GM21576 (cell line): ENCODE results near the gene MAP3K12.
"Not testable (repeated sequence)": the region's sequence is repeated elsewhere in the genome, so short reads cannot be mapped to it uniquely, and the experiment has no call there.

Experiments
- ATAC-seq: cut with Tn5 transposase; IDR thresholded peaks from one replicate; pipeline ENCODE4 v1.9.1; 2021; ENCODE audit warnings: mild to moderate bottlenecking, moderate library complexity; ENCODE audit not compliant: unreplicated experiment

The MAP3K12 gene, protein sequence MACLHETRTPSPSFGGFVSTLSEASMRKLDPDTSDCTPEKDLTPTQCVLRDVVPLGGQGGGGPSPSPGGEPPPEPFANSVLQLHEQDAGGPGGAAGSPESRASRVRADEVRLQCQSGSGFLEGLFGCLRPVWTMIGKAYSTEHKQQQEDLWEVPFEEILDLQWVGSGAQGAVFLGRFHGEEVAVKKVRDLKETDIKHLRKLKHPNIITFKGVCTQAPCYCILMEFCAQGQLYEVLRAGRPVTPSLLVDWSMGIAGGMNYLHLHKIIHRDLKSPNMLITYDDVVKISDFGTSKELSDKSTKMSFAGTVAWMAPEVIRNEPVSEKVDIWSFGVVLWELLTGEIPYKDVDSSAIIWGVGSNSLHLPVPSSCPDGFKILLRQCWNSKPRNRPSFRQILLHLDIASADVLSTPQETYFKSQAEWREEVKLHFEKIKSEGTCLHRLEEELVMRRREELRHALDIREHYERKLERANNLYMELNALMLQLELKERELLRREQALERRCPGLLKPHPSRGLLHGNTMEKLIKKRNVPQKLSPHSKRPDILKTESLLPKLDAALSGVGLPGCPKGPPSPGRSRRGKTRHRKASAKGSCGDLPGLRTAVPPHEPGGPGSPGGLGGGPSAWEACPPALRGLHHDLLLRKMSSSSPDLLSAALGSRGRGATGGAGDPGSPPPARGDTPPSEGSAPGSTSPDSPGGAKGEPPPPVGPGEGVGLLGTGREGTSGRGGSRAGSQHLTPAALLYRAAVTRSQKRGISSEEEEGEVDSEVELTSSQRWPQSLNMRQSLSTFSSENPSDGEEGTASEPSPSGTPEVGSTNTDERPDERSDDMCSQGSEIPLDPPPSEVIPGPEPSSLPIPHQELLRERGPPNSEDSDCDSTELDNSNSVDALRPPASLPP

DNA sequence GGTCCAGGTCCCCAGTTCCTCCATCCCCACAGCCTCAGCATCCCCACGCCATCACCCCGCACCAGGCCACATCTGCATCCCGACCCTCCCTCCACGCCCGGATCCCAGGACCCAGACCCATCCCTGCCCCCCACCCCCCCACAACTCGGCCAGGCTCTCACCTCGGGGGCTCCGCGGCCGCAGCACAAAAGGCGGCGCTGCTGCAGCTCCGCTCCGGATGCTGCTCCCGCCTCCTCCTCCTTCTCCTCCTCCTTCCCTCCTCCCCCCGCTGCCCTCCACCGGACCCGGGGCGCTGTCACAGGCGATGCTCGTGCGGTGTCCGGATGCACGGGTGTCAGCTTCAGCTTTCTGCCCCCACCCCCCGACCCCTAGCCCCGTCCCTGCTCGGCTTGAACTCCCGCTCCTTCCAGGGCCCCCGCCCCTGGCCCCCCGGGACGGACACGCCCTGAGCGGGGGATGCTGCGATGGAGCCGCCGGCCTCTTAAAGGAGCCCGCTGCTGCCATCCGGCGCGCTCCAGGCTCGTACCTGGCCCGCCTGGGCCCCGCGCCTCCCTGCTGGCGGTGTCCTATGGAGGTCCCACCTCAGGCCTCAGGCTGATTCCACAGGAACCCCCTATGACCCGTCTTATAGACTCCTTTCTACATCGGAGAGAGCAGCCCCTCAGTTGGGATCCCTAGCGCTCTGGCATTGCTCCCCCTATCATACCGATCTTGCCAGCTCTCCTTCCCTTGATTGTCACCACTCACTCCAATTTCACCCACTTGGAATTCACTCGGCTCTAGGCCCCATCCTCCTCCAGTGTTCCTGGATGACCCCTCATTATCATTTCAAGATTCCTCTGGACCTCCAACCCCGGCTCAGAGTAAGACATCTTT, at the start of gene MAP3K12:
TSS of gene MAP3K12 (minus strand) at position 193 of the 876 bp plus-strand sequence. CDS start 12,067 bp downstream, outside the sequence.
- ATAC-seq, result no peak

DNA sequence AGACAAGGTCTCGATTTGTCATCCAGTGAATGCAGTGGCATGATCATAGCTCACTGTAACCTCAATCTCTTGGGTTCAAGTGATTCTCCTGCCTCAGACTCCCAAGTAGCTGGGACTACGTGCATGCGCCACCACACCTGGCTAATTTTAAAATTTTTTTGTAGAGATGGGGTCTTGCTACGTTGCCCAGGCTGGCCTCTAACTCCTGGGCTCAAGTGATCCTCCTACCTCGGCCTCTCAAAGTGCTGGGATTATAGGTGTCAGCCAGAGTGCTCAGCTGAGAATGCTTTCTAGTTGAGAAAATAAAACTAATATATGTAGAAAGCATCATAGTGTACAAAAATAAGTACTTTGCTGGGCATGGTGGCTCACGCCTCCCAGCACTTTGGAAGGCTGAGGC, 49.1 kb upstream of the MAP3K12 start:
- not testable (repeated sequence) for ATAC-seq

DNA sequence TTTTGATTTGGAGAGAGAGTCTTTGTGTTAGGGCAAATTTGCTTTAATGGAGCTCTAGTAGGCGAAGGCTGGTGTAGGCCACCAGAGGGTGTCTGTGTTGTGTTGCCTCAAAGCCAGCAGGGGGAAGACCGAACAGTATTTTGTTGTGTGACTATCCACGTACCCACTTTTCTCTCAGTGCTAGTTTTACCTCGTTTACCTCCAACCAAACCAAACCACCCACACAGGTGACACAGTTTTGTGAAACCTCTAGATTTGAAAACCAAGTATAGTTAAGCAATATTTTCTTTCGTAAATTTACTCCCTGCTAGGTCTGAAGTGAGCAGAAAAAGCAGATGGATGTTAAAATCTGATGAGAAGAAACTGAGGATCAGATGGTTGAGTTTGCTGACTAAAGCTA, 44.3 kb upstream of the MAP3K12 start:
- no peak for ATAC-seq

DNA sequence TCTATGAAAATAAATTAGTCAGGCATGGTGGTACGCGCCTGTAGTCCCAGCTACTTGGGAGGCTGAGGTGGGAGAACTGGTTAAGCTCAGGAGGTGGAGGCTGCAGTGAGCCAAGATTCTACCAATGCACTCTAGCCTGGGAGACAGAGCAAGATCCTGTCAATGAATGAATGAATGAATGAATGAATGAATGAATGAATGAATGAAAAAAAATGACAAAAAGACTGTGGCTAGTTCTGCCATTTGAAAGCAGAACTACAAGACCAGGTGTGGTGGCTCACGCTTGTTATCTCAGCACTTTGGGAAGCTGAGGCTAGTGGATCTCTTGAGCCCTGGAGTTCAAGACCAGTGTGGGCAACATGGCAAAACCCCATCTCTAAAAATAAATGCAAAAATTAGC, 40.3 kb upstream of the MAP3K12 start:
- no peak for ATAC-seq

DNA sequence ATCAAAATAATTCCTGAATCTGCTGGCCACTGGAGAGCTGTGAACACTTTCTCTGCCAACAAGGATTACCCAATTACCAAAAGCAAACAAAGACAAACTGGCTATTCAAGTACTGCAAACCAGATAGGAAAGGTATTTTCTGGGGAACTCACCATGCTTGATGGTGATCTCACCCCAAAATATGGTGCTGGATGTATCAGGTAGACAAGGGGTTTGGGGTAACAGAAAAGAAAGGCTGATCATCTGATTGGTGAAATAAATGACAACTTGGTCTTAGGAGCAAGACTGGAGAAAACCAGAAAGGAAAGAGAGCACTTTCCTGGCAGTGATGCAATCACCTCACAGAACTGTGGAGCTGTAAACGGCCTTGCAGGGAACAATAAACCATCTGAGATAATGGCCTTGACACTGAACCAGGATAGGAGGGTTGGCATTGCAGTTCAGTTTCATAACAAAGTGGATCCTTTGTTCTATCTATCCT, 39.0 kb upstream of the MAP3K12 start:
- no peak for ATAC-seq

DNA sequence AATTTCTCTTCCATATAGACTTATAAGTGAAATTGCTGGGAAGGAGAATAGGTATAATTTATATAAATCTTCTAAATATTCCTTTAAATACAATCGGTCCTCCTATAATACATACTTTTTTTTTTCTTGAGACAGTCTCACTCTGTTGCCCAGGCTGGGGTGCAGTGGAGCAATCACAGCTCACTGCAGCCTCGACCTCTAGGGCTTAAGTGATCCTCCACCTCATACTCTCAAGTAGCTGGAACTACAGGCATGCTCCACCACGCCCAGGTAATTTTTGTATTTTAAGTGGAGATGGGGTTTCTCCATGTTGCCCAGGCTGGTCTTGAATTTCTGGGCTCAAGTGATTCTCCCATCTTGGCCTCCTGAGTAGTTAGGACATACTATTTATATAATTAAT, 37.7 kb upstream of the MAP3K12 start:
- ATAC-seq, result no peak

DNA sequence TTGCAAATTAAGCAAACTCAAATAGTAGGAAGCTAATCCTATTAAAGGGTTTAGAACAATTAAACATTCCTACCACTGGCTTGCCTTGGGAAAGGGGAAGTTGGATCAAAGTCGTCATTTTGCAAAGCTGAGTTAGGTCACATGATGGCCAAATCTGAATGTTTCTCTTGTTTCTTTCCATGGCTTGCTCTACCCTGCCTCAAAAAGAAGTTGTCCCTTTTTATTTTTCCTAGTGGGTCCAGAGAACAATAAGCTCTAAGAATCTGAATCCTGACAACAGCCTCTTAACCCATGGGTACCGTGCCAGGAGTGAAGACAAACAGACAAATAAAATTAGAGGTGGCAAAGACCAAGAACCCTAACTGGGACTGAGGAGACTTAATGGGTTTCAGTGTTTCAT, 34.2 kb upstream of the MAP3K12 start:
- ATAC-seq, result no peak

DNA sequence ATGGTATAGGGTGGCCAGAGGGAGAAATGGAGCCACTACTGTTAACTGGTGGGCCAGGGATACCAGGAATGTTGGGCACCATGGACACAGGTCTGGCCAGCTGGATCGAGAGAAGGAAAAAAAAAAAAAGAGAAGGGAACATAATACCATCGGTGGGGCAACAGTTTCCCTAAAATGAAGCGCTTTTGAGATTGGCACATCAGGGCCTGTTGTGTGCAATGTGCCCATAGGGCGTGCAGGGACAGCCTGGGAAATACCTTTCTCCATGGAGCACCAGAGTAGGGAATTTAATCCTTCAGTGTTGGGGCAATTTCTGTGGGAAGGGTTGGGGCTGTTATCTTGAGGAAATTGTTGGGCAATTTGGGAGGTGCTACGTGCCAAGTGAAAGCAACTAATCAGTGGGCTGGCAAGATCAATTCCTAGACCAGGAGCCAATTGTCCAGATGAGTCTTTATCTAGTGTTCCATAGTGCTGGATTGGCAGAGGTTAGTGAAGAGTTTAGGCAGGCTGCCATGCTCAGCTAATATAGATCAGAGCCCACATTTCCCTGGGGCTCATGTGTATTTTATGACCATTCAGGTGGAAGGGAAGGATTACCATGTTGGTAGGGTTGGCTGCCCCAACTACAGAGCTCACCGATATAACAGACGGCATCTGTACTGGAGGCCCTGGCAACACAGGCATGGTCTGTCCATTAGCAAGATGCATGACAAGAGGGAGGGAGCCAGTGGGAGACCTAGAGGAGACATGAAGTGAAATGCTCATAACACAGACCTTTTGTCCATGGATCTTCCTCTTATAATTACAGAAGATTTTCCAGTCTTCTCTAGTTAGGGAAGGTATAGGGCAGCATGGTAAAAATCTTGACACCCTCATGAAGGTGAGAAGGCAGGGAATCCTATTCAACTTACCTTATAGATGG, 33.5 kb upstream of the MAP3K12 start:
- ATAC-seq, result no peak

DNA sequence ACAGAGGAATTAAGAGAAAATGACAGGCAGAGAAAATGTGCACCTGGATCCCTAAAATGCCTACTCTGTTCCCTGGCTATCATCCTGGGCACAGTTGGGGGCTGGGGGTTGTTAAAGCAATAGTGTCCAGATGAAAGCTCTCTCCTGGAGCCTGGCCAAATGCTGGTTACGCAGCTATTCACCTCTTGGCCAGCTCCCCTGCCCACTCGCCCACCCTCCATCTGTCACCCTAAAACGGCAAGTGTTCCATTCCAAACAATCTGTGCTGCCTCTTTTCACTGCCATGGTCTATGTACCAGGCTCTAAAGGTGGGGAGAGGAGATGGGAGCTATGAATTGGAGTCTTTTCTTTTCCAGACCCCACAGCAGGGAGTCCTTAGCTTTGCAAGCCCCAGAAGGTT, 32.8 kb upstream of the MAP3K12 start:
- ATAC-seq, result no peak

DNA sequence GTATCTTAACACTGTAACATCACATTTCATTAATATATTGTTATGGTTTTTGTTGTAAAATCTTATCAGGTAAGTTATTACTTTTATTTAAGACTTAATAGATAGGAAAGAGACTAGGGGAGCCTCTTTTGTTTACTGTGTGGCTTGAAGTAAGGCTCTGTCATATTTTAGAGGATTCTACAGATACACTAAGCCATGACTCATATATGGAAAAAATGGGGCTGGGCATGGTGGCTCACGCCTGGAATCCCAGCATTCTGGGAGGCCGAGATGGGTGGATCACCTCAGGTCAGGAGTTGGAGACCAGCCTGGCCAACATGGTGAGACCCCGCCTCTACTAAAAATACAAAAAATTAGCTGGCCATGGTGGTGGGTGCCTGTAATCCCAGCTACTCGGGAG, 31.7 kb upstream of the MAP3K12 start:
- no peak for ATAC-seq

DNA sequence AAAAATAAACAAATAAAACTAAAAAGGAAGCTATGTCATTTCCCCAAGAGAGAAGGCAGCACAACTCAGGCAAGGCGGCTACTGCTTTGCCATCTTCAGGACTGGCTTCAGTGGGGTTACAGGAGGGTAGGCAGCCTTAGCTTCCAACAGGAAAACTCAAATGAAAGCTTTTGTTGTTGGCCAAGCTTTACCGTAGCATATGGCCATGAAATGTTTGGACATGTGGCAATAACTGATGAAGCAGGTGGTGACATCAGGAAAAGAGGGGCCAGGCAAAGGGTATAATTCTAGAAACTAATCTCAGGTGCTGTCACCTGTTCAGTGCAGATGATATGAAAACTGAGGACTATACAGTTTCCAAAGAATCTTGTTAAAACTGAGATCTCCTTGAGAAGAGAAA, 30.8 kb upstream of the MAP3K12 start:
- no peak for ATAC-seq

DNA sequence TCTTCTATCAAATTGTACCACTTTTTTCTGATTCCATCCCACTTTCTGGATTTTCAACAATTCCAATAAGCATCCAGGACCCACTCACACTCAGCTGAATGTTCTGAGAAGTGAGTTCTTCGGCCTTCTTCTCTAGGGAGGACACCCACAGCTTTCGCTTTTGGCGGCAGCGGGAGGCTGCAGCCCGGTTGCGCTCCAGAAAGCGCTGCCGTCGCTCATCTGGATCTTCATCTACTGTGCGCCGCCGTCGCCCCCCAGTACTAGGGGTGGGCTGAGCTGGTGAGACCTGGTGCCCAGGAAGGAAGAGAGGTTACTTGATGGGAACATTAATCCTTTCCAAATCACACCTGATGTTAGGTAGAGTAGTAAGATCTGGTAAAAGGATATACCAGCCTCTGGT, 25.2 kb upstream of the MAP3K12 start:
- no peak for ATAC-seq

DNA sequence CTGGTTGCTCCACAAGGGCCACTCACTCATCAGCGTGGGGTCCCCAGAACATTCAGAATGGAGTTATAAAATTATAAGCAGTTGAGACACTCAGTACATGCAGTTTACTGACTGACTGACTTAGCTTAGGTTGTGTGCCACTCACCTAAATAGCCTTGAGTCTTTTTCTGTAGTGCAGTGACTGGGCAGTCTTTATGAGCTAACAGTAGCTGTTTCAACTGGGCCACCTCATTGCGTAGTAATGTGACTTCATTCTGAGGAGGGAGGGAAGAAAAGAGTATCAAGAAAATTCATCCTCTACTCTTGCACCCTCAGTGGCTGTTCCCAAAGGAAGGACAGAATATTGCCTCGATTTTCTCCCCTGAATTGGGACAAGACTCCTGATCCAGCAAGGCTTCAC, 23.9 kb upstream of the MAP3K12 start:
- ATAC-seq, result no peak

DNA sequence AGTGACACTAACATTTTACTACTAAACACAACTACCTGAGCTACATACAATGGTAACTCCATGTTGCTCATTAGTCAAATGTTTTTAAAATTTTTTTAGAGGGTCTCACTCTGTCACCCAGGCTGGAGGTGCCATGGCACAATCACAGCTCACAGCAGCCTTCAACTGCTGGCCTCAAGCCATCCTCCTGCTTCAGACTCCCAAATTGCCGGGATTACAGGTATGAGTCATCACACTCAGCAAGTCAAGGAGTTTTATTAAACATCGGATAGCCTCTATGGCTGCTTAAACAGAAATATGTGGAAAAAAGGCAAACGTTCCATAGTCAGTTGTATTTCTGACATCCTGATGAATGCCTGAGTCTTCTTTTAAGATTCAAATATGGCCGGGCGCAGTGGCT, 19.1 kb upstream of the MAP3K12 start:
- ATAC-seq, result no peak

DNA sequence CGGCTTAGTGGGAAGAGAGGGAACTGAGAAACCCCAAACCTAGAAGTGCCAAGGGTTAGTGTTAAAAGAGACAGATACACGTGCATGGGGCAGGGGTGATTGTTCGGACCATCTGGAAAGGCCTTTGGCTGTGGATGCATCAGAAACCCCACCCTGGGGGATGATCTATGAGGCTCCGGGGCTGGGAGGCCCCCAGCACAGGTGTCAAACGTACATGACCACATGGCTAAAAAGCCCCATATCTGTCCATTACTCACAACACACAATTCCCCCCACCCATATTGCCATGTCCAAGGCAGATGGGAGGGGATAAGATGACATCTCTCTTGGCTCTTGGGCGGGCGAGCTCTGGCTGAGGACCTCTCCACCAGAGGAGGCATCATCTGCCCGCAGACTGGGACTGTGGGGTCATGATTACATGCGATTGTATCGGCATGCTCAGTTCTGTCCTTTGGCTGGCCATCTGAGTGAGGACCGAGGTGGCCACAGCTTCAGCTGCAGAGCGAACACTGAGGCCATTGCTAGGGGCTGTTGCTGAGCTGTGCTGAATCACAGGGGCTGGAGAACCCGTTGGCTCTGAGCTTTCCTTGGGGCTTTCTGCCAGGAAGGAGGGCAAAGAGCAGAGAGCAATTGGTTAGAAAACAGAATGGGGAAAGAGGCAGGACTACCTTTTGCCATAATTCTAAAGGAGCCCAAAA, 17.6 kb upstream of the MAP3K12 start:
- no peak for ATAC-seq

DNA sequence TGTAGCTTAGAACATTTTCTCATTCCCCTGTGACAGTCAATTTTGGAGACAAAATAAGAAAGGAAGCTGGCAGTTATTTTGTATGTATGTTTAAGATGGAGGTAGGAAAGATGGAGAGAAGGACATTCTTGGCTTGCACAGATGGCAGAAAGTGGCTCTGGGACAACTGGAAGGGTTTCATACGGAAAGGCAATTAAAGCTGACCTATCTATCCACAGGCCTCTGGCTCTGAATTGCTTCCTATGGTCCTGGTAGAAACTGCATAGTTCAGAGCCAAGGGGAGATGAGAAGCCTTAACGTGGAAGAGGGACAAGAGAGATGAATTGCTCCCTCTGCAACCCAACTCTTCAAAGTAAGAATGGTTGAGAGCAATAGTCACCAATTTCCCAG, 16.0 kb upstream of the MAP3K12 start:
- ATAC-seq, result no peak

DNA sequence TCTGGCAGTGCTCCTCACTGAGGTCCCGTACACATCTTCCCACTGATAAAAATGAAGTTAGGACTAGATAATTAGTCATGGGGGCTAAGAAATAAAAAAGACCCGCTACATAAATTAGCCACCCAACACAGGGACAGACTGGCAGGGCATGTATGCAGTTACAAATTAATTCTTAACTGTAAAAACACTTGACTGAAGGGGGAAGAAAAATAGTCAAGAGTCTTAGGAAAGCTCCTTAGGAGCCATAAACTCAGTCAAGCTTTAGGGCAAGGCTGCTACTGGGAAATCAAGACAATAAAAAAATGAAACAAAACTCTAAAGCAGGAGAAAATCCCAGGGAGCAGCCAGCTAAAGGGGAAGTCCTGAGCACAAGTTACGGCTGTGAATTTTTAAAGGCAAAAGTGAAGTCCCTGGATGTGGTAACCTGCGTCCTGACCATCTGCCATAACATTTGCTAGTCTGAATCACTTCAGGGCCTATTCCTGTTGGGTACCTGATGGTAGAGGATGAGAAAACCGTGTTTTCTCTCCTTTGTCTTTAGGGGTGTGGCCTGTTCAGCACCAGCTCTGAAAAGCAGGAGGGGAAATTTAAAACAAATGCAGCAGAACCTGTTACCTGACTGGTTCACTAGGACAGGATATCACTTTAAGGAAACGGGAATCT, 15.5 kb upstream of the MAP3K12 start:
- no peak for ATAC-seq

DNA sequence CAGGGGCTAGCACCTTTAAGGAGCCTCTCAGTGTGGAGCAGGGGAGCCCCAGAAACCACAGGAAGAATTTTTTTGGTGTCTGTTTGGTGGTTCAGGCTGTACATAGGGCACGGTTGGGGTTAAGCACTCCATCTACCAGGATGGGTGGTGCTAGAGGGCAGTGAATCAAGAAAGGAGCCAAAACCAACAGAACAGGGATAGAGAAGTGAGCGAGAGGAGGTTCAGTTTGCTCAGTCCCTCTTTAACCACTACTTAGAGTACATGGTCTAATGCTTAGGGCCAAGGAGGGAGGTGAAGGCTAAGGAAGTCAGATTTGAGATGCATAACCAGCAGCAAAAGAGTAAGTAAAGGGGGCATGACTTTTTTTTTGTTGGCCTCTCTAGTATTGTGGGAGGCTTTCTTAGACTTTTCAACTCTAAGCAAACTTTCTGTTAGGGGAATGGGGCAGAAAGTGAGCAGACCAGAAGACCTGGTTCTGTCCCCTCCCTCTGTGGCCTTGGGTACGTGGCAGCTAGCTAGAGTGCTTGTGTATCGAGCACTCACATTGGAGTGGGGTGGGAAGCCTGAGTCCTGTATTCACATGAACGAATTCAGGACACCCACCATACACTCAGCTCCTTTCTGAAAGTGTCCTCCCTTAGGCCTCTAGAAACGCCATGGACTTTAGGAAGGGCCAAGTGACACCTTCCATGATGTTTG, 14.6 kb upstream of the MAP3K12 start:
- no peak for ATAC-seq
